A549 (cell line): ENCODE data around the gene VIPAS39. TPM values are rescaled to one million over a fixed set of nuclear protein-coding genes. Genes with fewer than 3 reads are reported as not detected.

Source experiments
- ATAC-seq, 2 experiments: fragments of 200-7000 bp in 1 of 2; fragments of >200 bp in 1 of 2; cut with Nextera tagmentation in 1 of 2; cut with Tn5 transposase in 1 of 2; 3 replicates each; pipeline versions ENCODE4 v1.8.0 to v1.9.1; 2018 to 2020; ENCODE audit warnings: mild to moderate bottlenecking in 1 of 2, moderate library complexity in 1 of 2
- CTCF ChIA-PET: fragments of 300-600 bp; sonication (Branson Sonifier 250); formaldehyde crosslinking; extraction: SDS; loops from one replicate; lab custom pipeline; 2021; ENCODE audit warnings: antibody characterized with exemption, inconsistent platforms; lab: Yijun Ruan, JAX
- POLR2A ChIA-PET: fragments of 350-600 bp; formaldehyde crosslinking; extraction: SDS; loops from one replicate; lab custom pipeline; 2021; ENCODE audit warnings: antibody characterized with exemption, inconsistent platforms; lab: Yijun Ruan, JAX
- DNase-seq, 2 experiments: peaks; one replicate each; pipeline versions ENCODE4 v3.0.0 to v3.0.0-alpha.2; 2011 to 2016; ENCODE audit warnings: low read depth in 1 of 2, low spot score in 1 of 2
- FAIRE-seq: peaks from 2 replicates; lab custom pipeline; 2011; peaks lifted over from hg19 to GRCh38; lab: Jason Lieb, UNC
- H3K27ac ChIP-seq, 2 experiments: fragments of >200 bp; sonication (Bioruptor Twin); formaldehyde crosslinking; 3 replicates each; pipeline ENCODE4 v1.5.1; 2016 to 2017
- H3K4me1 ChIP-seq: fragments of >200 bp; sonication (Bioruptor Twin); formaldehyde crosslinking; 3 replicates; pipeline ENCODE4 v1.6.1; 2016
- H3K4me2 ChIP-seq: fragments of >200 bp; sonication (Bioruptor Twin); formaldehyde crosslinking; 3 replicates; pipeline ENCODE4 v1.6.1; 2016
- H3K4me3 ChIP-seq: fragments of >200 bp; sonication (Bioruptor Twin); formaldehyde crosslinking; 3 replicates; pipeline ENCODE4 v1.5.1; 2016
- H3K9me3 ChIP-seq: fragments of >200 bp; sonication (Bioruptor Twin); formaldehyde crosslinking; 3 replicates; pipeline ENCODE4 v1.6.1; 2016
- ATOH8 ChIP-seq: fragments of 250-450 bp; sonication (Bioruptor Pico); IDR thresholded peaks from 2 replicates; pipeline ENCODE4 v1.5.0; 2020; ENCODE audit warnings: low read depth, mild to moderate bottlenecking, moderate library complexity
- CEBPB ChIP-seq, 2 experiments: fragments of >200 bp in 1 of 2; sonication (Bioruptor Twin) in 1 of 2; formaldehyde crosslinking in 1 of 2; IDR thresholded peaks; 2 replicates each; pipeline ENCODE4 v1.6.1; 2012 to 2016
- CHD4 ChIP-seq: fragments of 200-600 bp; sonication (generic); IDR thresholded peaks from 2 replicates; pipeline ENCODE4 v1.6.1; 2016; ENCODE audit warnings: antibody characterized with exemption, mild to moderate bottlenecking, borderline replicate concordance
- E2F6 ChIP-seq: IDR thresholded peaks from 2 replicates; pipeline ENCODE4 v1.6.1; 2012; ENCODE audit warnings: low read depth, borderline replicate concordance
- GATA3 ChIP-seq: IDR thresholded peaks from 2 replicates; pipeline ENCODE4 v1.6.1; 2012; ENCODE audit warnings: borderline replicate concordance
- HDAC2 ChIP-seq: fragments of 200-600 bp; sonication (generic); IDR thresholded peaks from 2 replicates; pipeline ENCODE4 v1.6.1; 2016
- HEYL ChIP-seq: fragments of 250-450 bp; sonication (Bioruptor Pico); IDR thresholded peaks from 2 replicates; pipeline ENCODE4 v1.8.0; 2021; ENCODE audit warnings: mild to moderate bottlenecking, moderate library complexity
- HMGXB4 ChIP-seq: fragments of 250-450 bp; sonication (Bioruptor Pico); IDR thresholded peaks from 2 replicates; pipeline ENCODE4 v1.5.0; 2021; ENCODE audit warnings: mild to moderate bottlenecking, moderate library complexity, borderline replicate concordance
- HOXB13 ChIP-seq: fragments of 250-450 bp; sonication (Bioruptor Pico); IDR thresholded peaks from 2 replicates; pipeline ENCODE4 v1.5.0; 2020; ENCODE audit warnings: low read depth, mild to moderate bottlenecking, moderate library complexity
- HOXB5 ChIP-seq: fragments of 250-450 bp; sonication (Bioruptor Pico); IDR thresholded peaks from 2 replicates; pipeline ENCODE4 v1.5.0; 2020; ENCODE audit warnings: mild to moderate bottlenecking, moderate library complexity
- JUN ChIP-seq, 2 experiments: fragments of >200 bp; sonication (Bioruptor Twin); formaldehyde crosslinking; IDR thresholded peaks; 2 replicates in 1 of 2; 3 replicates in 1 of 2; pipeline ENCODE4 v1.6.1; 2016 to 2017
- KDM5A ChIP-seq: fragments of 200-600 bp; sonication (generic); IDR thresholded peaks from 2 replicates; pipeline ENCODE4 v1.6.1; 2016; ENCODE audit warnings: antibody characterized with exemption, mild to moderate bottlenecking
- MAFK ChIP-seq: fragments of 450-650 bp; IDR thresholded peaks from 2 replicates; pipeline ENCODE4 v1.6.1; 2014; ENCODE audit not compliant: partially characterized antibody
- MAX ChIP-seq: IDR thresholded peaks from 2 replicates; pipeline ENCODE4 v1.6.1; 2012
- PBX3 ChIP-seq: IDR thresholded peaks from 2 replicates; pipeline ENCODE4 v1.6.1; 2012
- PHF8 ChIP-seq: fragments of 200-600 bp; sonication (generic); IDR thresholded peaks from 2 replicates; pipeline ENCODE4 v1.6.1; 2016; ENCODE audit warnings: low read depth, mild to moderate bottlenecking, antibody characterized with exemption, moderate library complexity, borderline replicate concordance
- POLR2AphosphoS2 ChIP-seq: conservative IDR thresholded peaks from 2 replicates; pipeline ENCODE4 v1.6.1; 2012; ENCODE audit warnings: low read length, improper control_type of control experiment, inconsistent platforms
- SMC3 ChIP-seq: fragments of >200 bp; sonication (Bioruptor Twin); formaldehyde crosslinking; IDR thresholded peaks from 3 replicates; pipeline ENCODE4 v1.6.1; 2018; ENCODE audit warnings: inconsistent platforms
- WGBS: methylation state at CpG from one replicate; pipeline ENCODE4 v1.1.6; 2017; ENCODE audit errors: missing lambda C conversion rate; 5-methylcytosine and 5-hydroxymethylcytosine counted together
- polyA plus RNA-seq, 4 experiments: library from polyadenylated mRNA; depleted of rRNA in 3 of 4; stranded (reverse); fragments of >200 nt; fragmentation: RNase III in 1 of 4; extraction: RNeasy Plus Mini Kit Qiagen cat#74134 plus additional on column Dnase treatment in 1 of 4; gene quantifications; 2 replicates in 3 of 4; 3 replicates in 1 of 4; pipeline ENCODE4 v1.2.3, GENCODE V29; 2011 to 2017

The VIPAS39 gene
- polyA plus RNA-seq, 2 of the 4 experiments (the other 2 are of a cell fraction) = 14.9 to 35.8 TPM

- CTCF ChIA-PET = interaction anchor here (1.2 to 1.7 kb wide), 2 partner anchors 11 to 15 kb away, joined by 3 to 4 read pairs; no protein-coding TSS in a partner anchor
- POLR2A ChIA-PET = no interaction called here
- Histone ChIP-seq H3K4me3 (peak overlapping the region; percentile 70), H3K27ac (peak overlapping the region; percentile 59 to 75; a peak in 5 of 6 replicates), H3K4me1 (peaks cover 6% of the 10 kb centered on the region; the same call in 1 of the 3 replicates), H3K4me2 (peak overlapping the region; percentile 100), H3K9me3 (no peaks in the 10 kb centered on the region; the same call in 2 of the 3 replicates)
- DNase-seq = no peak
- TF ChIP-seq POLR2AphosphoS2 = no peak
- TF ChIP-seq HOXB13 = no peak
- TF ChIP-seq HOXB5 (CRISPR knock-in tag) = no peak
- TF ChIP-seq ATOH8 = no peak
- no peak for TF ChIP-seq SMC3
- no peak for TF ChIP-seq KDM5A
- no peak for TF ChIP-seq PBX3
- no peak for TF ChIP-seq GATA3
- TF ChIP-seq JUN (IDR thresholded peaks at IDR 0.05) = no peak
- TF ChIP-seq CHD4 = no peak
- no peak for TF ChIP-seq PHF8
- no peak for TF ChIP-seq MAFK
- TF ChIP-seq HEYL (CRISPR knock-in tag) = no peak
- no peak for FAIRE-seq
- WGBS = 49% methylated on average over 38 of the region's 53 CpGs
- ATAC-seq = peak; percentile 23 to 46; a peak in 5 of 6 replicates
Observed at GRCh38 chr14:77498984-77499527, 41.7 kb upstream of the VIPAS39 start.

GRCh38 chr14:77498120-77498979 is 40.9 kb upstream of the VIPAS39 start, which contains the start of gene ISM2:
Gene ISM2 (minus strand): TSS chr14:77498816. CDS start chr14:77498793, 23 bp downstream.
- TF ChIP-seq E2F6 = peak; percentile 57; the same call in 1 of the 2 replicates
- TF ChIP-seq HDAC2 = peak; percentile 40; the same call in 1 of the 2 replicates
- TF ChIP-seq MAX = peak; percentile 55
- no peak for TF ChIP-seq MAFK
- TF ChIP-seq KDM5A = no peak
- no peak for TF ChIP-seq HMGXB4 (CRISPR knock-in tag)
- no peak for TF ChIP-seq CEBPB (IDR thresholded peaks at IDR 0.05)
- ATAC-seq (peak; percentile 88), DNase-seq (peak; percentile 32 to 43), FAIRE-seq (no peak)
- WGBS = 17% methylated on average over 25 of the region's 104 CpGs
- CTCF ChIA-PET = interaction anchor here (1.2 to 2.0 kb wide), 2 partner anchors 10 to 39 kb away, joined by 3 to 6 read pairs; no protein-coding TSS in a partner anchor
- Histone ChIP-seq H3K9me3 (no peaks in the 10 kb centered on the region; the same call in 2 of the 3 replicates), H3K4me3 (peak within 1 kb of the TSS; percentile 70), H3K27ac (peak within 1 kb of the TSS; percentile 59 to 75; a peak in 5 of 6 replicates), H3K4me2 (peak within 1 kb of the TSS; percentile 100), H3K4me1 (peaks cover 6% of the 10 kb centered on the region; the same call in 1 of the 3 replicates)
- POLR2A ChIA-PET = no interaction called here
